ENCODE results near the gene CORO2A. TPM values are rescaled to one million over a fixed set of nuclear protein-coding genes. Genes with fewer than 3 reads are reported as not detected.

The CORO2A gene
- total and polyA plus RNA-seq, 10 donors: 1.3 to 11.0 (median 6.1) TPM

GRCh38 chr9:98071737-98072136 is 120.7 kb downstream of the CORO2A start:
- intact Hi-C loops (cut with DNase I; ENCODE audit: low total_unique reads): loop anchor here (5.0 to 10.0 kb wide), 2 partner anchors 123 to 191 kb away; partner anchors contain the start of gene CORO2A
- Histone ChIP-seq H3K4me3 (no peak overlapping the region), H3K27me3 (replicated peaks in 1 of 7) (no peaks in the 10 kb centered on the region), H3K4me1 (peaks cover 12 to 48% (median 28%) of the 10 kb centered on the region in 6 donors), H3K9me3 (no peaks in the 10 kb centered on the region), H3K36me3 (peaks cover 0 to 55% (median 3%) of the 10 kb centered on the region in 6 donors), H3K27ac (no peak overlapping the region)
- WGBS, 5 donors: 47 to 85% (median 77%) methylated on average over 9 of the region's 9 CpGs
- TF ChIP-seq POLR2AphosphoS5 (IDR thresholded peaks at IDR 0.05): no peak
- TF ChIP-seq POLR2A (IDR thresholded peaks at IDR 0.05): no peak
- no peak for TF ChIP-seq CTCF (IDR thresholded peaks at IDR 0.05 in 8 of 11, conservative IDR thresholded peaks at IDR 0.05 in 3 of 11)
- DNase-seq: peak; percentile 62

Small RNA genes within 50 kb of the gene (microRNA-seq; reads per million reads assigned to microRNA genes)
- 0 reads per million in 3 donors for gene MIR6854

Small RNA genes within 50 kb of the gene (small RNA-seq; reads per million reads assigned to genes)
- gene MIR6854 (0 reads per million in 4 donors), gene RF00017 (0 reads per million in 4 donors)

Other genes starting within 250 kb of the CORO2A start
- gene ANP32B, start 209.3 kb downstream of the CORO2A start, total RNA-seq: 100 to 1,000 TPM in 3 of 7 donors, 10 to 100 TPM in 4; 39.1 to 120 (median 98.3) TPM
- 100 to 1,000 TPM; 115 to 156 (median 152) TPM for gene ANP32B, start 209.3 kb downstream of the CORO2A start, polyA plus RNA-seq
- 10 to 100 TPM; 44.2 to 87.3 (median 54.7) TPM for gene NANS, start 135.9 kb downstream of the CORO2A start, total RNA-seq
- gene NANS, start 135.9 kb downstream of the CORO2A start, polyA plus RNA-seq: 10 to 100 TPM; 30.6 to 53.1 (median 42.7) TPM
- 10 to 100 TPM; 51.5 to 92.9 (median 68.4) TPM for gene TRIM14, start 73.4 kb downstream of the CORO2A start, total RNA-seq
- 10 to 100 TPM; 11.9 to 23.3 (median 13.9) TPM for gene TRIM14, start 73.4 kb downstream of the CORO2A start, polyA plus RNA-seq
- 10 to 100 TPM; 10.7 to 27.2 (median 13.0) TPM for gene TBC1D2, start 63.0 kb upstream of the CORO2A start, total RNA-seq
- gene TBC1D2, start 63.0 kb upstream of the CORO2A start, polyA plus RNA-seq: 1 to 10 TPM; 2.7 to 8.0 (median 5.7) TPM

All from spleen (tissue), 11 donors.